Nephron progenitor cell (in vitro differentiated cells): ENCODE data around the gene CBX6.

Experiments
- DNase-seq: peaks from one replicate; pipeline ENCODE4 v3.0.0; 2021
- H3K27ac Mint-ChIP-seq: 2 replicates; pipeline ENCODE4 v1.8.0; 2021; ENCODE audit warnings: mild to moderate bottlenecking, moderate library complexity, mixed read lengths
- H3K27me3 Mint-ChIP-seq: 2 replicates; pipeline ENCODE4 v1.8.0; 2021; ENCODE audit warnings: mild to moderate bottlenecking, low read depth, mixed read lengths; ENCODE audit not compliant: poor library complexity
- H3K36me3 Mint-ChIP-seq: 2 replicates; pipeline ENCODE4 v1.8.0; 2021; ENCODE audit warnings: low read depth, mixed read lengths
- H3K4me1 Mint-ChIP-seq: 2 replicates; pipeline ENCODE4 v1.8.0; 2021; ENCODE audit warnings: mixed read lengths
- H3K4me3 Mint-ChIP-seq: 2 replicates; pipeline ENCODE4 v1.8.0; 2021; ENCODE audit warnings: mild to moderate bottlenecking, moderate library complexity, mixed read lengths
- H3K9me3 Mint-ChIP-seq: 2 replicates; pipeline ENCODE4 v1.8.0; 2021; ENCODE audit warnings: mild to moderate bottlenecking, moderate library complexity, mixed read lengths
- TF ChIP-seq, protein P1 (sequence below): fragments of 200-600 bp; sonication (generic); IDR thresholded peaks from 2 replicates; pipeline ENCODE4 v1.5.0; 2021; ENCODE audit warnings: antibody characterized with exemption

The CBX6 gene

DNA sequence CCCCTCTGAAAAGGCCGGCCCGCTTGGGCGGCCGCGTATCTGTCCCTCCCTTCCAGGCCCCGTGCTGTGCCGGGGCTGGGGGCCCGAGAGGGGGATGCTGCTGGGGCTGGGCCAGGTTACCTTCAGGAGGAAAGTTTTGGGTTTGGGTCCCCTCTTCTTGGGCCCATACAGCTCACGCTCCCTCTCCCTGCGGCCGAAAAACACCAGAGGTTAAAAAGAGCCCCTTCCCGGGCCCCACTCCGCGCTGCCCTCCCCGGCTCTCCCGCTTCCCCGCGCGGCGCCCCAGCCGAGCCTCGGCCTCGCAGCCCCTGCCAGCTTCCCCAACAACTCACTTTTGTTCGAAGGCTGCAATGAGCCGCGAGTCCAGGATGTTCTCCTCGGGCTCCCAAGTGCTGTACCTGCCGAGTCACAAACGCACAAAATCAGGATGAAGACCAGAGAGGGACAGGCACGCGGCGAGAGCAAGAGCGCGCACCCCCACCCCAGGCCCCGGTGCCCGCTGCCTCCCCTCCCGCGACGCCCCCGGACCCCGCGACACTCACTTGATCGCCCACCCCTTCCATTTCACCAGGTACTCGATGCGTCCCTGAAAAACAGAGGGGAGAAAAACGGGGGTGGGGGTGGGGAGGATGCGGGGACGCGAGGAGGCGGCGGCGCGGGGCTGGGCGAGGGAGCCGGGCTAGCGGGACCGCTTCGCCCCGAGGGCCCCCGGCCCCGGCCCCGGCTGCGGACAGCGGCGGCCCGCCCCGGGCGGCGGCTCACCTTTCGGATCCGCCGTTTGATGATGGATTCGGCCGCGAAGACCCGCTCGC is 450 bp downstream of the CBX6 start:
- H3K27ac Mint-ChIP-seq, result no peak overlapping the region
- TF ChIP-seq, protein P1, sequence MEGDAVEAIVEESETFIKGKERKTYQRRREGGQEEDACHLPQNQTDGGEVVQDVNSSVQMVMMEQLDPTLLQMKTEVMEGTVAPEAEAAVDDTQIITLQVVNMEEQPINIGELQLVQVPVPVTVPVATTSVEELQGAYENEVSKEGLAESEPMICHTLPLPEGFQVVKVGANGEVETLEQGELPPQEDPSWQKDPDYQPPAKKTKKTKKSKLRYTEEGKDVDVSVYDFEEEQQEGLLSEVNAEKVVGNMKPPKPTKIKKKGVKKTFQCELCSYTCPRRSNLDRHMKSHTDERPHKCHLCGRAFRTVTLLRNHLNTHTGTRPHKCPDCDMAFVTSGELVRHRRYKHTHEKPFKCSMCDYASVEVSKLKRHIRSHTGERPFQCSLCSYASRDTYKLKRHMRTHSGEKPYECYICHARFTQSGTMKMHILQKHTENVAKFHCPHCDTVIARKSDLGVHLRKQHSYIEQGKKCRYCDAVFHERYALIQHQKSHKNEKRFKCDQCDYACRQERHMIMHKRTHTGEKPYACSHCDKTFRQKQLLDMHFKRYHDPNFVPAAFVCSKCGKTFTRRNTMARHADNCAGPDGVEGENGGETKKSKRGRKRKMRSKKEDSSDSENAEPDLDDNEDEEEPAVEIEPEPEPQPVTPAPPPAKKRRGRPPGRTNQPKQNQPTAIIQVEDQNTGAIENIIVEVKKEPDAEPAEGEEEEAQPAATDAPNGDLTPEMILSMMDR, result no peak
- H3K4me3 Mint-ChIP-seq, result peak overlapping the region; percentile 95
- H3K27me3 Mint-ChIP-seq, result peaks cover 35% of the 10 kb centered on the region
- H3K9me3 Mint-ChIP-seq, result no peaks in the 10 kb centered on the region
- H3K4me1 Mint-ChIP-seq, result peaks cover 53% of the 10 kb centered on the region
- DNase-seq, result peak; percentile 45
- peaks cover 8% of the 10 kb centered on the region for H3K36me3 Mint-ChIP-seq

- Mint-ChIP-seq H3K27me3 (peaks cover 29% of the 10 kb centered on the region), H3K4me1 (peaks cover 53% of the 10 kb centered on the region), H3K27ac (no peak overlapping the region), H3K4me3 (peak overlapping the region; percentile 95), H3K36me3 (peaks cover 8% of the 10 kb centered on the region), H3K9me3 (no peaks in the 10 kb centered on the region)
- TF ChIP-seq, protein P1, result no peak
- DNase-seq, result no peak
These were observed 1.1 kb downstream of the CBX6 start for GRCh38 chr22:38870791-38871359.

DNA sequence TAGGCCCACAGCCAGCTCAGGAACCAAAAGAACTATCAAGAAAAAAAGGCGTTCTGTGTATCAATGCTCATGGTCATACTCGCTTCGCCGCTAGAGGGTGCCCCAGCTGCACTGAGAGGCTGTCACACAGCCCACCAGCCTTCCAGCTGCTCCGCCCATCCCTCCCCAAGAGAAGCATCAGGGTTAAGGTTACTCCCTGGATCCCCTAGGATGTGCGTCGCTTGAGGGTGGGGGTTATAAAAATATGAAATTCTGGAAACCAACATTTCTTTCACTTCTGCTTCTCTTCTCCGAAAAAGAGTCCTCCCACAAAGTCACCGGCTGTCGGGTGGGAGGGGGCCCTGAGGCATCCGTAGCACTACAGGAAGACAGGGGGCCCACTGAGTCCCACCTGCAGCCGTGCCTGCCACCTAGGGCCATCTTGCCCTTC is 1.7 kb downstream of the CBX6 start:
- Mint-ChIP-seq H3K27ac (no peak overlapping the region), H3K9me3 (no peaks in the 10 kb centered on the region), H3K27me3 (peaks cover 24% of the 10 kb centered on the region), H3K36me3 (peaks cover 12% of the 10 kb centered on the region), H3K4me3 (peak overlapping the region; percentile 95), H3K4me1 (peaks cover 58% of the 10 kb centered on the region)
- peak; percentile 94 for DNase-seq
- TF ChIP-seq, protein P1, result peak; percentile 95

GRCh38 chr22:38869663-38870062 is 2.4 kb downstream of the CBX6 start:
- TF ChIP-seq, protein P1, result no peak
- Mint-ChIP-seq H3K27me3 (peaks cover 17% of the 10 kb centered on the region), H3K27ac (no peak overlapping the region), H3K4me1 (peaks cover 58% of the 10 kb centered on the region), H3K4me3 (peak overlapping the region; percentile 95), H3K9me3 (no peaks in the 10 kb centered on the region), H3K36me3 (peaks cover 12% of the 10 kb centered on the region)
- DNase-seq, result no peak

DNA sequence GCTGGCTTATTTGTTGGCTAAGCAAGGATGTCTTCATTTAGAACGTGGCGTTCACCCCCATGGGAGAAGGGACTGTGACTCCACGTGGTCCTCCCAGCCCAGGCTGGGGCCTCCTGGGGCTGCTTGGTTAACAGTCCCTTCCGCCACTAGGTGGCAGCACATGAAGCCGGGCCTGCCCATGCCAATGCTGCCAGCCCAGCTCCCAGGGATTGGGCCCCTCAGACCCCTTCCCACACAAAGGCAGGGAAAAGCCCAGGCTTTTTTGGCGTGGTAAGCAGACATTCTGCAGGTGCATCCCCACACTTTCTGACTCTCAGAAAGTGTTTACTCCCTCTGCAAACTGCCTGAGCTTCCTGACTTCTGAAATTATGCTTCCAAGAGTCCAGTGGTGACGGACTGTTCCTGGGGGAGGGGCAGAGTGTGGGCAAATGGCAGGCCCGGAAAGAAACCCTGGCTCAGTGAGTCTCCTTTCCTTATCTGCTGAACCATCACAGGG is 3.1 kb downstream of the CBX6 start:
- TF ChIP-seq, protein P1, result peak; percentile 89
- peak; percentile 93 for DNase-seq
- H3K4me1 Mint-ChIP-seq, result peaks cover 55% of the 10 kb centered on the region
- H3K27me3 Mint-ChIP-seq, result peaks cover 10% of the 10 kb centered on the region
- H3K27ac Mint-ChIP-seq, result no peak overlapping the region
- H3K9me3 Mint-ChIP-seq, result no peaks in the 10 kb centered on the region
- H3K4me3 Mint-ChIP-seq, result peak overlapping the region; percentile 7
- peaks cover 16% of the 10 kb centered on the region for H3K36me3 Mint-ChIP-seq
